DMS 273 treated with DMSO at 0.1 percent for 48 hours (cell line): Measurements from ENCODE around the gene XPO4.
A peak's percentile ranks its signal among the peaks of the same experiment; 100 is the strongest.
"Not testable (repeated sequence)": the region's sequence is repeated elsewhere in the genome, so short reads cannot be mapped to it uniquely, and the experiment has no call there.

Source experiments
- DNase-seq: peaks from one replicate; lab custom pipeline; 2025; lab: John Stamatoyannopoulos, UW

XPO4 gene

GRCh38 chr13:20780317-20780716, 122.2 kb downstream of the XPO4 start:
- DNase-seq = no peak

GRCh38 chr13:20779405-20779804, 123.1 kb downstream of the XPO4 start:
- no peak for DNase-seq

GRCh38 chr13:20778311-20778710, 124.2 kb downstream of the XPO4 start:
- DNase-seq = no peak

GRCh38 chr13:20776751-20777150, 125.8 kb downstream of the XPO4 start:
- no peak for DNase-seq

GRCh38 chr13:20775961-20776360, 126.6 kb downstream of the XPO4 start:
- DNase-seq = no peak

GRCh38 chr13:20774746-20775145, 127.8 kb downstream of the XPO4 start:
- DNase-seq = no peak

GRCh38 chr13:20773194-20774080, 129.1 kb downstream of the XPO4 start, which contains the start of gene EEF1AKMT1:
TSS of gene EEF1AKMT1 (minus strand) at chr13:20773961. CDS start at chr13:20757598, 16,363 bp downstream.
- DNase-seq = peak; percentile 33

GRCh38 chr13:20772401-20773131, 130.0 kb downstream of the XPO4 start:
- DNase-seq = no peak

GRCh38 chr13:20769834-20770233, 132.7 kb downstream of the XPO4 start:
- no peak for DNase-seq

GRCh38 chr13:20769091-20769490, 133.5 kb downstream of the XPO4 start:
- DNase-seq = no peak

GRCh38 chr13:20767309-20767943, 135.1 kb downstream of the XPO4 start:
- DNase-seq = no peak

GRCh38 chr13:20760872-20761271, 141.7 kb downstream of the XPO4 start:
- no peak for DNase-seq

- DNase-seq = no peak
Measured at GRCh38 chr13:20754009-20754408, 148.5 kb downstream of the XPO4 start.

- no peak for DNase-seq
Measured at GRCh38 chr13:20749377-20749776, 153.2 kb downstream of the XPO4 start.

- not testable (repeated sequence) for DNase-seq
Measured at GRCh38 chr13:20743830-20744404, 158.6 kb downstream of the XPO4 start.

GRCh38 chr13:20740021-20740420, 162.5 kb downstream of the XPO4 start:
- DNase-seq = no peak

GRCh38 chr13:20738616-20739015, 163.9 kb downstream of the XPO4 start:
- no peak for DNase-seq

- no peak for DNase-seq
Measured at GRCh38 chr13:20729633-20730585, 172.6 kb downstream of the XPO4 start.

- DNase-seq = no peak
Measured at GRCh38 chr13:20728579-20729311, 173.8 kb downstream of the XPO4 start.

- DNase-seq = no peak
Measured at GRCh38 chr13:20727856-20728255, 174.7 kb downstream of the XPO4 start.
